Endothelial cell of umbilical vein (primary cell): ENCODE measurements around the gene CHIT1. TPM values are rescaled to one million over a fixed set of nuclear protein-coding genes. Genes with fewer than 3 reads are reported as not detected.

Experiments
- BruUV-seq: library from RNA; stranded (reverse); fragments of 400-500 nt; replicated peaks from 2 replicates; lab custom pipeline; 2021; lab: Mats Ljungman, UMichigan
- CTCF ChIA-PET: fragments of 300-600, 350-600 bp; sonication (Branson Sonifier 250); formaldehyde crosslinking; loops from one replicate; lab custom pipeline; 2021; ENCODE audit warnings: antibody characterized with exemption, inconsistent platforms; lab: Charles Lee
- POLR2A ChIA-PET: fragments of 300-600, 350-600 bp; sonication (Branson Sonifier 250); formaldehyde crosslinking; loops from one replicate; lab custom pipeline; 2021; ENCODE audit warnings: antibody characterized with exemption, inconsistent platforms; lab: Charles Lee
- DNase-seq: peaks from one replicate; pipeline ENCODE4 v3.0.0-alpha.2; 2011; ENCODE audit warnings: low read depth, low spot score
- FAIRE-seq: peaks from 2 replicates; lab custom pipeline; 2011; peaks lifted over from hg19 to GRCh38; lab: Jason Lieb, UNC
- H2AFZ ChIP-seq: 2 replicates; pipeline ENCODE4 v1.6.0; 2012; ENCODE audit warnings: low read depth, low read length, control low read depth, inconsistent platforms
- H3K27ac ChIP-seq: 2 replicates; pipeline ENCODE4 v1.5.1; 2011; ENCODE audit warnings: low read depth, mild to moderate bottlenecking, control low read depth, low read length, moderate library complexity; ENCODE audit not compliant: insufficient read depth
- H3K27me3 ChIP-seq, 2 experiments: 2 replicates each; pipeline versions ENCODE4 v1.6.0 to v1.6.1; 2011; ENCODE audit warnings: low read length in 2 of 2, mixed read lengths in 1 of 2; ENCODE audit not compliant: control insufficient read depth in 2 of 2, insufficient read depth in 2 of 2
- H3K36me3 ChIP-seq, 2 experiments: 2 replicates in 1 of 2; 3 replicates in 1 of 2; pipeline ENCODE4 v1.5.1; 2011; ENCODE audit warnings: low read length in 2 of 2, mild to moderate bottlenecking in 1 of 2, moderate library complexity in 1 of 2; ENCODE audit not compliant: control insufficient read depth in 2 of 2, insufficient read depth in 2 of 2; ENCODE audit errors: extremely low read depth in 1 of 2
- H3K4me1 ChIP-seq: 3 replicates; pipeline ENCODE4 v1.5.1; 2011; ENCODE audit warnings: mild to moderate bottlenecking, low read length; ENCODE audit not compliant: control insufficient read depth, insufficient read depth; ENCODE audit errors: extremely low read depth
- H3K4me2 ChIP-seq: 2 replicates; pipeline ENCODE4 v1.6.1; 2011; ENCODE audit warnings: low read length, control low read depth, mixed read lengths; ENCODE audit not compliant: insufficient read depth
- H3K4me3 ChIP-seq, 3 experiments: fragments of 200-600 bp in 1 of 3; sonication (generic), shearing (Covaris generic) in 1 of 3; replicated peaks in 1 of 3; 2 replicates each; pipeline ENCODE4 v1.5.1; 2011 to 2016; ENCODE audit warnings: control low read depth in 3 of 3, low read length in 3 of 3, mild to moderate bottlenecking in 2 of 3, inconsistent platforms in 1 of 3, low read depth in 1 of 3, moderate library complexity in 1 of 3; ENCODE audit not compliant: insufficient read depth in 1 of 3
- H3K79me2 ChIP-seq: 2 replicates; pipeline ENCODE4 v1.6.0; 2012; ENCODE audit warnings: low read length, inconsistent platforms; ENCODE audit not compliant: control insufficient read depth, insufficient read depth
- H3K9ac ChIP-seq: replicated peaks from 2 replicates; pipeline ENCODE3; 2011; ENCODE audit warnings: low read length, control low read depth; ENCODE audit not compliant: insufficient read depth; ENCODE audit errors: extremely low read depth
- H3K9me1 ChIP-seq: replicated peaks from 3 replicates; pipeline ENCODE4 v1.6.0; 2011; ENCODE audit warnings: mild to moderate bottlenecking, low read length; ENCODE audit not compliant: control insufficient read depth, insufficient read depth; ENCODE audit errors: extremely low read depth
- H3K9me3 ChIP-seq: replicated peaks from 2 replicates; pipeline ENCODE4 v1.5.1; 2012; ENCODE audit warnings: low read length, inconsistent platforms; ENCODE audit not compliant: control insufficient read depth, insufficient read depth
- H4K20me1 ChIP-seq: replicated peaks from 2 replicates; pipeline ENCODE3; 2011; ENCODE audit warnings: mild to moderate bottlenecking, low read length; ENCODE audit not compliant: control insufficient read depth, insufficient read depth; ENCODE audit errors: extremely low read depth
- CTCF ChIP-seq, 2 donors: IDR thresholded peaks; 1 replicate in 1 of 2; 2 replicates in 1 of 2; pipeline ENCODE4 v1.5.1; 2011; ENCODE audit warnings: low read length in 2 of 2, mild to moderate bottlenecking in 2 of 2, moderate library complexity in 2 of 2, control low read depth in 1 of 2, inconsistent platforms in 1 of 2, low read depth in 1 of 2; ENCODE audit not compliant: insufficient read depth in 1 of 2; ENCODE audit errors: extremely low read depth in 1 of 2
- EZH2 ChIP-seq: IDR thresholded peaks from 2 replicates; pipeline ENCODE4 v1.6.1; 2012; ENCODE audit warnings: borderline replicate concordance, low read depth, mild to moderate bottlenecking, moderate library complexity, low read length, inconsistent platforms; ENCODE audit not compliant: severe bottlenecking
- FOS ChIP-seq: IDR thresholded peaks from 2 replicates; pipeline ENCODE4 v1.6.1; 2011; ENCODE audit warnings: mild to moderate bottlenecking, low read length, moderate library complexity, borderline replicate concordance; ENCODE audit not compliant: insufficient read depth
- GATA2 ChIP-seq: IDR thresholded peaks from 2 replicates; pipeline ENCODE4 v1.7.0; 2011; ENCODE audit warnings: low read depth, mild to moderate bottlenecking, moderate library complexity, mixed read lengths, low read length; ENCODE audit not compliant: insufficient read length, insufficient read depth
- JUN ChIP-seq: IDR thresholded peaks from 2 replicates; pipeline ENCODE4 v1.6.1; 2011; ENCODE audit warnings: borderline replicate concordance, low read depth; ENCODE audit not compliant: insufficient read length, insufficient read depth
- MAX ChIP-seq: IDR thresholded peaks from 2 replicates; pipeline ENCODE4 v1.6.1; 2011; ENCODE audit not compliant: insufficient read depth, insufficient read length
- MYC ChIP-seq: IDR thresholded peaks from one replicate; pipeline ENCODE4 v1.6.1; 2011; ENCODE audit warnings: mild to moderate bottlenecking, low read depth, low read length
- POLR2A ChIP-seq: IDR thresholded peaks from 2 replicates; pipeline ENCODE4 v1.6.1; 2012; ENCODE audit warnings: low read depth, mild to moderate bottlenecking, control low read depth, low read length
- POLR2AphosphoS5 ChIP-seq: IDR thresholded peaks from 2 replicates; pipeline ENCODE4 v1.6.1; 2012; ENCODE audit warnings: low read depth, mild to moderate bottlenecking, control low read depth, low read length, moderate library complexity; ENCODE audit not compliant: insufficient read depth
- dilution Hi-C: fragments of 300-500 bp; cut with MboI; formaldehyde crosslinking; loops from one replicate; pipeline ENCODE4 v1.15.0; 2019; ENCODE audit warnings: low sequenced_read_pairs; ENCODE audit not compliant: extremely low pct_ligation_motif_present
- intact Hi-C: fragments of 100-400 bp; cut with micrococcal nuclease; formaldehyde crosslinking; loops from one replicate; pipeline ENCODE4 v1.10.0; 2022
- polyA plus RNA-seq, 4 experiments: library from polyadenylated mRNA; depleted of rRNA in 3 of 4; stranded (reverse) in 3 of 4; unstranded in 1 of 4; fragments of >200 nt; gene quantifications; 2 replicates each; pipeline versions ENCODE4 v1.2.1 to v1.2.3, GENCODE V29; 2011 to 2012; ENCODE audit warnings: missing spikeins in 1 of 4
- total RNA-seq: library from RNA; stranded (reverse); gene quantifications from 2 replicates; pipeline ENCODE4 v1.2.3, GENCODE V29; 2021

The CHIT1 gene
- total and polyA plus RNA-seq, 2 donors (not counting 3 experiments of a cell fraction or from before 2014, with no cell fraction given), result not detected

GRCh38 chr1:203207751-203208150 lies 21.7 kb downstream of the CHIT1 start:
- Histone ChIP-seq H3K27me3 (peaks cover 2 to 8% of the 10 kb centered on the region in 2 experiments), H3K4me2 (no peak overlapping the region), H3K27ac (no peak overlapping the region), H3K4me1 (no peaks in the 10 kb centered on the region), H3K9me1 (no peaks in the 10 kb centered on the region), H3K4me3 (no peak overlapping the region), H4K20me1 (no peaks in the 10 kb centered on the region), H2AFZ (no peak overlapping the region), H3K9ac (no peak overlapping the region), H3K79me2 (no peaks in the 10 kb centered on the region), H3K9me3 (no peaks in the 10 kb centered on the region), H3K36me3 (no peaks in the 10 kb centered on the region)
- DNase-seq (no peak), FAIRE-seq (no peak)
- ChIA-PET POLR2A (no interaction called here), CTCF (interaction anchor here (1.0 to 4.4 kb wide), 4 partner anchors 8 to 90 kb away, joined by 3 to 35 read pairs (median 11); no protein-coding TSS in a partner anchor)
- dilution Hi-C loops (no loop called here), intact Hi-C loops (no loop called here)
- TF ChIP-seq CTCF (IDR thresholded peaks at IDR 0.05; ENCODE audit: extremely low read depth in 1 of 2, insufficient read depth in 1 of 2, low read depth in 1 of 2, low read length in 2 of 2) (no peak), POLR2A (no peak), MYC (no peak), FOS (no peak), JUN (no peak), EZH2 (no peak), MAX (no peak), POLR2AphosphoS5 (no peak), GATA2 (no peak)
- no TSS peak for BruUV-seq
